Caco-2 (cell line): Measurements from ENCODE around the gene SLC34A3. TPM values are rescaled to one million over a fixed set of nuclear protein-coding genes. Genes with fewer than 3 reads are reported as not detected.
"Not testable (repeated sequence)": the region's sequence is repeated elsewhere in the genome, so short reads cannot be mapped to it uniquely, and the experiment has no call there.

Experiments
- BruUV-seq: library from RNA; stranded (reverse); fragments of 400-500 nt; replicated peaks from 2 replicates; lab custom pipeline; 2021; lab: Mats Ljungman, UMichigan
- CTCF ChIA-PET: fragments of 300-600 bp; sonication (Branson Sonifier 250); formaldehyde crosslinking; loops from one replicate; lab custom pipeline; 2022; ENCODE audit warnings: antibody characterized with exemption; lab: Charles Lee
- POLR2A ChIA-PET: fragments of 300-600 bp; sonication (Branson Sonifier 250); formaldehyde crosslinking; loops from one replicate; lab custom pipeline; 2022; ENCODE audit warnings: antibody characterized with exemption; lab: Charles Lee
- DNase-seq, 2 experiments: peaks; one replicate each; pipeline versions ENCODE4 v3.0.0 to v3.0.0-alpha.2; 2020 to 2022
- H3K27me3 ChIP-seq: replicated peaks from 2 replicates; pipeline ENCODE4 v1.6.0; 2011; ENCODE audit warnings: low read length; ENCODE audit not compliant: control insufficient read depth, insufficient read depth
- H3K36me3 ChIP-seq: 2 replicates; pipeline ENCODE4 v1.5.1; 2011; ENCODE audit warnings: low read length; ENCODE audit not compliant: control insufficient read depth, insufficient read depth
- H3K4me1 ChIP-seq: fragments of 250-450 bp; sonication (Bioruptor Pico); 2 replicates; pipeline ENCODE4 v1.5.1; 2020; ENCODE audit warnings: mild to moderate bottlenecking
- H3K4me3 ChIP-seq: 2 replicates; pipeline ENCODE4 v1.5.1; 2011; ENCODE audit warnings: low read depth, mild to moderate bottlenecking, control low read depth, low read length
- H3K9me3 ChIP-seq: fragments of 250-450 bp; sonication (Bioruptor Pico); 2 replicates; pipeline ENCODE4 v1.5.1; 2020; ENCODE audit warnings: mild to moderate bottlenecking, moderate library complexity
- H3K27ac Mint-ChIP-seq: one replicate; pipeline ENCODE4 v1.8.0; 2022; ENCODE audit warnings: mixed read lengths; ENCODE audit not compliant: unreplicated experiment
- H3K27me3 Mint-ChIP-seq: one replicate; pipeline ENCODE4 v1.8.0; 2022; ENCODE audit warnings: mixed read lengths; ENCODE audit not compliant: insufficient read depth, unreplicated experiment
- H3K36me3 Mint-ChIP-seq: one replicate; pipeline ENCODE4 v1.8.0; 2022; ENCODE audit warnings: mild to moderate bottlenecking, mixed read lengths; ENCODE audit not compliant: insufficient read depth, unreplicated experiment
- H3K4me1 Mint-ChIP-seq: one replicate; pipeline ENCODE4 v1.8.0; 2022; ENCODE audit warnings: low read depth, mixed read lengths; ENCODE audit not compliant: unreplicated experiment
- H3K4me3 Mint-ChIP-seq: one replicate; pipeline ENCODE4 v1.8.0; 2022; ENCODE audit warnings: mild to moderate bottlenecking, moderate library complexity, mixed read lengths; ENCODE audit not compliant: unreplicated experiment
- H3K9me3 Mint-ChIP-seq: one replicate; pipeline ENCODE4 v1.8.0; 2022; ENCODE audit warnings: mixed read lengths; ENCODE audit not compliant: unreplicated experiment
- CTCF ChIP-seq, 2 experiments: fragments of 200-600 bp in 1 of 2; IDR thresholded peaks; 1 replicate in 1 of 2; 2 replicates in 1 of 2; pipeline versions ENCODE4 v1.5.1 to v1.8.0; 2011 to 2022; ENCODE audit warnings: antibody characterized with exemption in 1 of 2, control low read depth in 1 of 2, inconsistent platforms in 1 of 2, low read depth in 1 of 2, low read length in 1 of 2, mild to moderate bottlenecking in 1 of 2, moderate library complexity in 1 of 2; ENCODE audit not compliant: insufficient read depth in 1 of 2, severe bottlenecking in 1 of 2, unreplicated experiment in 1 of 2
- intact Hi-C: fragments of 100-400 bp; cut with micrococcal nuclease; formaldehyde crosslinking; loops from one replicate; pipeline ENCODE4 v1.10.0; 2022; ENCODE audit not compliant: unreplicated experiment
- total RNA-seq: library from RNA; stranded (reverse); gene quantifications from 2 replicates; pipeline ENCODE4 v1.2.3, GENCODE V29; 2022

The SLC34A3 gene
- total RNA-seq, 1 experiment from 2014 or later: not detected

- peaks cover 7% of the 10 kb centered on the region for H3K4me1 Mint-ChIP-seq
- 0 out of 2 replicates have a peak overlapping the region, but pooled peaks have one; percentile 1 for H3K4me3 ChIP-seq
- no peak for DNase-seq
- intact Hi-C loops: no loop called here
- H3K9me3 Mint-ChIP-seq: no peaks in the 10 kb centered on the region
- no peaks in the 10 kb centered on the region for H3K9me3 ChIP-seq
- H3K4me1 ChIP-seq: peaks cover 23% of the 10 kb centered on the region
- POLR2A ChIA-PET: interaction anchor here (4.4 kb wide), 1 partner anchor 16 kb away, joined by 39 read pairs; the partner anchor contains the start of gene TUBB4B
- no peak for TF ChIP-seq CTCF (IDR thresholded peaks at IDR 0.05; ENCODE audit: insufficient read depth in 1 of 2, low read depth in 1 of 2, low read length in 1 of 2, severe bottlenecking in 1 of 2, unreplicated experiment in 1 of 2)
- no peaks in the 10 kb centered on the region for H3K27me3 ChIP-seq
- CTCF ChIA-PET: interaction anchor here (1.2 kb wide), 1 partner anchor 20 kb away, joined by 4 read pairs; no protein-coding TSS in a partner anchor
- TSS peak; percentile 29 for BruUV-seq
- peaks cover 2% of the 10 kb centered on the region for H3K36me3 ChIP-seq
- no peak overlapping the region for H3K27ac Mint-ChIP-seq
- no peaks in the 10 kb centered on the region for H3K27me3 Mint-ChIP-seq
- peaks cover 55% of the 10 kb centered on the region for H3K36me3 Mint-ChIP-seq
- no peak overlapping the region for H3K4me3 Mint-ChIP-seq
These were observed 26.2 kb downstream of the SLC34A3 start for GRCh38 chr9:137256856-137257255.

- H3K27me3 Mint-ChIP-seq, H3K9me3 ChIP-seq, H3K9me3 Mint-ChIP-seq, intact Hi-C loops, H3K27me3 ChIP-seq, H3K36me3 ChIP-seq, BruUV-seq, H3K4me1 Mint-ChIP-seq, H3K4me3 ChIP-seq, H3K4me1 ChIP-seq, H3K4me3 Mint-ChIP-seq: not testable (repeated sequence)
- CTCF ChIA-PET: interaction anchor here (1.2 kb wide), 1 partner anchor 8 kb away, joined by 5 read pairs; no protein-coding TSS in a partner anchor
- H3K27ac Mint-ChIP-seq: peak overlapping the region; percentile 23
- POLR2A ChIA-PET: interaction anchor here (0.6 kb wide), 1 partner anchor 30 kb away, joined by 11 read pairs; no protein-coding TSS in a partner anchor
- peaks cover 68% of the 10 kb centered on the region for H3K36me3 Mint-ChIP-seq
- peak; percentile 30 to 38 for TF ChIP-seq CTCF (IDR thresholded peaks at IDR 0.05; ENCODE audit: insufficient read depth in 1 of 2, low read depth in 1 of 2, low read length in 1 of 2, severe bottlenecking in 1 of 2, unreplicated experiment in 1 of 2)
- DNase-seq: peak; percentile 61 to 71
These were observed 31.6 kb downstream of the SLC34A3 start for GRCh38 chr9:137262173-137262908.

DNA sequence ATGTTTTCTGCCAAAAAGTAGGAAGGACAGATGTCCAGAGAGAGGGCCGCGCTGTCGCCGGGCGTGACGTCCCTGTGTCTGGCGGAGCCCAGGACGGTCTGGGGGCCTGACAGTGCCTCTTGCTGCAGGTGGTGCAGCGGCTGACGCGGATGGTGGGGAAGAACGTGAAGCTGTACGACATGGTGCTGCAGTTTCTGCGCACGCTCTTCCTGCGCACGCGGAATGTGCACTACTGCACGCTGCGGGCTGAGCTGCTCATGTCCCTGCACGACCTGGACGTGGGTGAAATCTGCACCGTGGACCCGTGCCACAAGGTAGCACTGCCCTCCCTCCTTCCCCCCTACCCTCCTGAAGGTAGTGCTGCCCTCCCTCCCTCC lies 32.2 kb downstream of the SLC34A3 start:
- intact Hi-C loops: no loop called here
- H3K9me3 Mint-ChIP-seq: no peaks in the 10 kb centered on the region
- H3K27me3 ChIP-seq: no peaks in the 10 kb centered on the region
- no TSS peak for BruUV-seq
- H3K4me1 Mint-ChIP-seq: no peaks in the 10 kb centered on the region
- POLR2A ChIA-PET: no interaction called here
- no peak overlapping the region for H3K27ac Mint-ChIP-seq
- CTCF ChIA-PET: interaction anchor here (1.2 kb wide), 1 partner anchor 9 kb away, joined by 5 read pairs; no protein-coding TSS in a partner anchor
- no peak for TF ChIP-seq CTCF (IDR thresholded peaks at IDR 0.05; ENCODE audit: insufficient read depth in 1 of 2, low read depth in 1 of 2, low read length in 1 of 2, severe bottlenecking in 1 of 2, unreplicated experiment in 1 of 2)
- no peaks in the 10 kb centered on the region for H3K4me1 ChIP-seq
- H3K36me3 Mint-ChIP-seq: peaks cover 68% of the 10 kb centered on the region
- no peaks in the 10 kb centered on the region for H3K9me3 ChIP-seq
- no peak overlapping the region for H3K4me3 Mint-ChIP-seq
- H3K4me3 ChIP-seq: no peak overlapping the region
- DNase-seq: no peak
- no peaks in the 10 kb centered on the region for H3K27me3 Mint-ChIP-seq
- peaks cover 2% of the 10 kb centered on the region for H3K36me3 ChIP-seq
